ENCODE results near the gene LPAR5. TPM values are rescaled to one million over a fixed set of nuclear protein-coding genes. Genes with fewer than 3 reads are reported as not detected.
A peak's percentile ranks its signal among the peaks of the same experiment; 100 is the strongest.

Gene LPAR5
- total RNA-seq = 15.0 TPM

DNA sequence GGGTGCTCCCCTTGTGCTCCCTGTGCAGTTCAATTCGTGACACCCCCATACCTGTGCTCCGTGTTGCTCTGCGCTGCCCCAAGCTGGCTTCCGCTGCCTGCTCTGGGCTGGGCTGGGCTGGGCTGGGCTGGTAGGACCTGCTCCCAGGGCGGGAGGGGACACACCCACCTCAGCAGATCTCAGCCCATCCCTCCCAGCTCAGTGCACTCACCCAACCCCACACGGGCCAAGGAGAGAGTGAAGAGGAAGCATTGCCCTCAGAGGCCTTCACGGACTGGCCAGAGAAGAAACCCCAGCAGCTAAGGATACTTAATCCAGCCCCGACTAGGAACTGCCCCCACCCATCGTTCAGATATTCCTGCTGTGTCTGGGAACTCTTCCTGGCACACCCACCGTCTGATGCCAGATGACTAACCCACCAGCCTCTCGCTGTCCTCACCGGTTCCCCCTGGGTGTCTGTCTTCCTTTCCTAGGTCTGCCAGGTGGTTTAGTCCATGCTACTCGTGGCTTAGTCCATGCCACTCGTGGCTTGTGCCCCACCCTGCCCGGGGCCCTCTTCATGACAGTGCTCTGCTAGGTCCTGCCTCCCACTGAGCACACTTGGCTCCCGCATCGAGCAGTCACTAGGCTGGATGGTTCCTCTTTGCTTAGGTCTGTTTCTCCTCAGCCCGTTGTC lies at the start of gene LPAR5:
TSS of gene LPAR5 (minus strand) at position 104 of the 676 bp plus-strand sequence. CDS start 14,711 bp downstream, outside the sequence.
- DNase-seq (ENCODE audit: low spot score) = peak; percentile 81

- DNase-seq (ENCODE audit: low spot score) = peak; percentile 30
Measured at GRCh38 chr12:6684609-6685008, 48.9 kb upstream of the LPAR5 start.

DNA sequence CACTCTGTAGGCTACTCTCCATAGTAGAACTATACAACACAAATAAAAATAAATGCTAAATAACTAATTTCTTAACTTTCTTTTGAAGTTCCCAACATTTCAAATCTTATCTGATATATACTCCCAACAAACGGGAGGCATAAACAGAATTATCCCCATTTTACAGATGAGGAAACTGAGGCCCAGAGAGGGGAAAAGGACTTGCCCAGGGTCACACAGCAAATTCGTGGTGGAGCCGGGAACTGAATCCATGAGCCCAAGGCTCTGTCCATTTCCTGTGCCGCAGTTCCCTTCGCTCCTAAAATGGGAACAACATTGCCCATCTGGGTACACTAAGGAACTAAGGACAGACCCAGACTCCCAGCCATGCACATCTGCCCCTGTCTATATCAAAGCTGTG lies 41.2 kb upstream of the LPAR5 start:
- DNase-seq (ENCODE audit: low spot score) = no peak

- no peak for DNase-seq (ENCODE audit: low spot score)
Measured at GRCh38 chr12:6672143-6672542, 36.4 kb upstream of the LPAR5 start.

GRCh38 chr12:6667559-6668210 lies 31.9 kb upstream of the LPAR5 start:
- no peak for DNase-seq (ENCODE audit: low spot score)

DNA sequence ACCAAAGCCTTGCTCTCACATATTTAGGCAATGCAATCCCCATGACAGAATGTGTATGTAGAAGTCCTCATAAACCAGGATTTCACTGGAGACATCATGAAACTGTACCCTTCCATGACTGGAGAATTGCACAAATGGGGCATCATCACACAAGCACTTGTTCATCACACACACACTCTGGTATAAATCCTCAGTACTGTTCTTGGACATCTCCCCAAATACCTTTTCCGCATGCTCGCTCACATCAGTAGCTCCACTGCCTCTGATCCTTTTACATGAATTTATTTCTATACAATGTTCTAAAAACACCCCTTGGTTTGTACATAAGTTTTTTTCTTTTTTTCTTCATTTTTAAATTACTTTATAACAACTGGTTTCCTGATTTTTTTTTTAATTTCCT lies 30.5 kb upstream of the LPAR5 start:
- DNase-seq (ENCODE audit: low spot score) = no peak

DNA sequence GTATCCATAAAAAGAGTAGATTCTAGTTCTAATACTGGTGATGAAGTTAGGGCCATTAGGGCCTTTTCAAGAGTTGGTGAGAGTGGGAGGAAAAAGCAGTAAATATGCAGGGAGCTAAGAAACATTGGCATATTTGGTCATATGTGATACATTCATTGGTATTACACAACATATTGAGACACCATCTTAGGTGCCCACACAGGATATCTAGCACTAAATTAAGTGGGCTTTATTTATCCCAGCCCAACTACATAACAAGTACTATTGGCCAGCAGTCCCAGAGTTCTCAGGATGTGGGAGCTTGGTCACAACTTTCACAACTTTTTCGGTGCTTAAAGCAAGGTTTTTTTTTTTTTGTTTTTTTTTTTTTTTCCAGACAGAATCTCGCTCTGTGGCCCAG lies 29.1 kb upstream of the LPAR5 start:
- DNase-seq (ENCODE audit: low spot score) = no peak

DNA sequence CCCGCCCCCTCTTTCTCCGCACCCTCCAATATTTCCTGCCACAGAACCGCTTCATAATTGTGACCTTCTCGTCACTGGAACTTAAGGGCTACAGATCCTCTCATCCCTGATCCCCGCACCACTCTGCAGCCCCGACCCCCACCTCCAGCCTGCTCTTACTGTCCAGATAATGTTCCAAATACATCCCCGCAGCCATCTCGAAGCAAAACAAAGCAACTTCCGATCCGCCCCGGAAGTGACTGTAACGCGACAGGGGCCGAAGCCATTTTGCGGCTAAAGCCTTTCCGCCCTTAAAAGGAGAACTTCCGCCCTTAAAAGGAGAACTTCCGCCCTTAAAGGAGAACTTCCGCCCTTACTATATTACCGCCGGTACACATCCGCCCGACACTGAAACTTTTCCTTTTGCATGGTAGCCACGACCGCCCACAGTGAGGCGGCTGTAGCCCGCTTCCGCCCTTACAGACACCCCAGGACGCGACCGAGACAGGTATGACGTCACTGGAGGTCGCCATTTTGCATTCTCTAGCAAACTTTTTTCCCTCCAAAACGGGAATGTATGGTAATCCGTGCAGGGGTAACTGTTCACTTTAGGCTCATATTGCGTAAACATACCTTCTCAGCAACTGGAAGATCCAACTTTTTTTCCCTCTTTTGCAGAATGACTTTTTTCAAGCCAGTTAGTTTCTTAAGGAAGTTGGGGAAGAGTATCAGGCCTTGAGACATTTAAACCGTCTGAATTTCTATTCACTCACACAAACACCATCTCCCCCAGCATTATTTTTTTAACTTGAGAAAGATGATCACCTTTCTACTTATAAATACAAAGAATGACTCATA lies 27.4 kb upstream of the LPAR5 start, which contains the start of gene ING4:
TSS of gene ING4 (minus strand) at position 214 of the 837 bp plus-strand sequence. CDS start at position 196, 18 bp downstream.
- peak; percentile 99 for DNase-seq (ENCODE audit: low spot score)

GRCh38 chr12:6662602-6662905 lies 26.8 kb upstream of the LPAR5 start:
- DNase-seq (ENCODE audit: low spot score) = no peak

DNA sequence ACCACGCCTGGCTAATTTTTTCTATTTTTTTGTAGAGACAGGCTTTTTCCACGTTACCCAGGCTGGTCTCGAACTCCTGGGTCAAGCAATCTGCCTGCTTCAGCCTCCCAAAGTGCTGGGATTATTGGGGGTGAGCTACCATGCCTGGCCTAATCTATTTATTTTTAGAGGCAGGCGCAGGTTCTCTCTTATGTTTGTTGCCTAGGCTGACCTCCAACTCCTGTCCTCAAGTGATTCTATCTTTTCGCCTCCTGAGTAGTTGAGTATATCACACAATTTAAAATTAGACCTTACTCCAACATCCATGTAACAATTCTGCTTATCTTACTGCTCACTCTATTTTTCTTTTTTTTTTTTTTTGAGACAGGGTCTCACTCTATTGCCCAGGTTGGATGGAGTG lies 18.2 kb upstream of the LPAR5 start:
- no peak for DNase-seq (ENCODE audit: low spot score)

- DNase-seq (ENCODE audit: low spot score) = no peak
Measured at GRCh38 chr12:6653342-6653741, 17.6 kb upstream of the LPAR5 start.

DNA sequence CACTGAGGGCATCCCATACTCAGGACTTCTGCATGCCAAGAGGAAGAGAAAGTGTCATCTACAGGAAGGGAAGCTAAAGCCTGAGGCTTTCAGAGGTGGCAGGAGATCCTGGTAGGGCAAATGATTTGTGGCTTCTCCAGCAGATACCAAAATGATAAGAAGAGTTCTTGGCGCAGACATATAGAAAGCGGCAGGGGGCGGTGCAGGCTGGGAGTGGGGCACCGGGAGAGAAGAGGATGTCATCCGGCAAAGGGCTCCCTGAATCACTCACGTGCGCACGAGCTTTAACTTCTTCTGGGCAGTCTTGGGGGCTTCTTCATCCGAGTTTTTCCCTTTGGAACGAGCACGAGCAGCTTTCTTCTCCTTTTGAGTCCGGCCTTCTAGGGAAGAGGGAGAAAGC lies 16.6 kb upstream of the LPAR5 start:
- no peak for DNase-seq (ENCODE audit: low spot score)

DNA sequence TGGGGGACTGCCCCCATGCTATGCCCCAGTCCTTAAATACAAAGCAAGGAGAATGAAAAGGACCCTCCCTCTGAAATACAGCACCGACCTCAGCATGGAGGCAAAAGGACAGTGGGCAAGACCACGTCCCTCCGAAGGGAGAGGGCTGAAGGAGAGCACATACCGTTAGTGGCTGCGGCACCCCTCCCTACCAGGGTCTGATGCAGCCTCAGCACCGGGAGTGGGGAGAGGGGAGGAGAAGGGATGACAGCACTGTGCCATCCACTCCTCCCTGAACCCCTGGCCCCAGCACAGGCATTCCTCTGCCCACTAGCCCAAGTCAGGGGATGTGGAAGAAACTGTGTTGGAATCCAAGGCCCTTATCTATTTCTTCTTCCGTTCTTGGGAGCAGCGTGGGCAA lies 15.1 kb upstream of the LPAR5 start:
- no peak for DNase-seq (ENCODE audit: low spot score)

- DNase-seq (ENCODE audit: low spot score) = peak; percentile 80
Measured at GRCh38 chr12:6647083-6647604, 11.4 kb upstream of the LPAR5 start, which contains the start of gene ACRBP. TSS of gene ACRBP (minus strand) at chr12:6647432. CDS start at chr12:6647366, 66 bp downstream.

- DNase-seq (ENCODE audit: low spot score) = no peak
Measured at GRCh38 chr12:6646276-6647082, 10.7 kb upstream of the LPAR5 start.

GRCh38 chr12:6644903-6645302 lies 9.1 kb upstream of the LPAR5 start:
- DNase-seq (ENCODE audit: low spot score) = no peak

DNA sequence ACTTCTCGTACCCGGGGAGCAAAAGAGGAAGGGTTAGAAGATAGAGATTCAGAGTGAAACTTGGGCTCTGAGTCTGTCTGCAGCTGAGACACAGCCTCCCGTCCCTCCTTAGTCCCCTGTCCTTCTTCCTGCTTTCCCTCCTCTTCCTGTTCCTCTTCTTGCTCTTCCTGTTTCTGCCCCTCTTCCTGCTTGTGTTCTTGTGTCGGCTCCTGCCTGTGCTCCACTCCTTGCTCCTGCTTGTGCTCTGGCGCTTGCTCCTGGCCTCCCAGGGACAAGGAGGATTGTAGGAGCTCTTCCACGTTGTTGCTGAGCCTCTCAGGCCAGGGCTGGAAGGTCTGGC lies 8.5 kb upstream of the LPAR5 start:
- DNase-seq (ENCODE audit: low spot score) = no peak

DNA sequence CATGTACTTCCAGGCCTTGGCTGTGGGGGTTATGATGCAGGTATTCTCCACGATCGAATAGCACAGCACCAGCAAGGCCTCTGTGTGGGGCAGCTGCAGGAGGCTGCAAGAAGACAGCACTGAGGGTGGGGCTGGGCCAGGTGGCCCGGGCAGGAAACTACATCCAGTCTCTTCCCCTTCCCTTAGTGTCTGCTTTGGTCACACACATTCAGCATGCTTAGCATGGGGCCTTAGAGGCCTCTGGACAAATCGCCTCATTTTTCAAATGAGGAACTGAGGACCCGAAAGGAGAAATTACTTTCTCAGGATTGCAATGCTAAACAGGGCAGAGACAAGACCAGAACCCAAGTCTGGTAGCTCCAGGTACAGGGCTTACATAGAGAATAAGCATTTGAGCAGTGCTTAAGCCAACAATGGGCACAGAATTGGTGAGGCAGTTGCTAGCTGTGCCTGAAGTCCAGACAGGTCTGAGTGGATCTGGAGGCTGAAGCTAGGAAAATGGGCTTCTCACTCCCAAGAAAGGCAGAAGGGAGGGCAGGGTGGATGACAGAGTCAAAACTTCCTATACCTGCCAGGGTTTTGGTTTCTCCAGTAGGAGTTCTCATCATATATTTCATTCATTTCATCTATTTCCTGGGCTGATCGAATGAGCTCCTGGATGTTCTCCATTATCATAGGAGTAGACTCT lies 8.0 kb upstream of the LPAR5 start:
- DNase-seq (ENCODE audit: low spot score) = no peak

GRCh38 chr12:6641131-6641530 lies 5.4 kb upstream of the LPAR5 start:
- no peak for DNase-seq (ENCODE audit: low spot score)

DNA sequence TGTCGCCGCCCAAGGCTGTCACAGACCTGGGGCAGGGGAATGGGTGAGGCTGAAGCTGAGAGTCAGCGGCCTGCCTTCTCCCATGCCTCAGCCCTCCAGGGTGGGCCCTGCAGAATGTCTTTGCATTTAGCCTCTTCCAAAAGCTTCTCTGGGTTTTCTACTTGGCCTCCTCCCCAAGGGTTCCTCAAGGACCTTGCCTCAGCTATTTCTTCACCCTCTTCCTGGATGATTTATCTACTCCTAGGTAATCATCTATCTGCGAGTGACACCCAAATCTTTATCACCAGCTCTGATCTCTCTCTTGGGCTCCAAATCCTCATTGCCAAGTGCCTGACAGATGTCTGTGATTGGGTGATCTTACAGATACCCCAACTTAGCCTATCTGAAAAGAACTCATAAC lies 4.7 kb upstream of the LPAR5 start:
- no peak for DNase-seq (ENCODE audit: low spot score)

DNA sequence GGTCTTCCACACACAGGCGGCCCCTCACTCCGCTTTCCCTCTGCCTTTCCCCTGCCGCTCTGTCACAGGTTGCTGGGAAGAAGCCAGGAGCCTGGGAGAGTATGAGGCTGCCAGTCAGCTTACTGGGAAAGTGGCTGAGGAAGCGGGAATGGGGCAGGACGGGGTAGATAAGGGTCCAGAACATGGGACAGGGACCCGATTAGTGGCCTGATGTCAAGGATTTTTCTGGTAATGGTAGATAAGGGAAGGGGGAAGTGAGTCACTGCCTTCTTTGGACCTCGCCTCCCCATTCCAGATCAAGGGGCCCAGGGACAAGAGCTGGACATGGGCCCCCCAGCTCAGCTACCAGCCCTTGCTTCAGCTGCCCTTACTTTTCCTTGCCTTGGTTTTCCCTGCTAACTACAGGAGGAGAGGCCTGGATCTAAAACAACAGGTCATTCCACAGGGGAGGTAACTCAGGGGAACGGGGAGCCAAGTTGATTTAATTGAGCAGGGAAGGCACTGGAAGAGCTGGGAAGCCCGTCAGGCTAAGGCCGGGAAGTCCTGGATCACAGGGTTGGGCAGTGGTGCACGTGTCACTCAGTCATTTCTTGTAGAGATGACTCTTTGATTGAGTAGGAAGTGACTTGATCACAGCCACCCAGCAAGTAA lies 3.5 kb upstream of the LPAR5 start:
- no peak for DNase-seq (ENCODE audit: low spot score)

All from mucosa of gallbladder (tissue), 1 donor.